Astrocyte of the cerebellum (primary cell): ENCODE results near the gene NISCH.

Experiments
- DNase-seq: peaks from one replicate; pipeline ENCODE4 v3.0.0-alpha.2; 2011; ENCODE audit warnings: low read depth
- H3K4me3 ChIP-seq: 2 replicates; pipeline ENCODE4 v1.5.1; 2011; ENCODE audit warnings: mild to moderate bottlenecking, low read depth, low read length, moderate library complexity
- CTCF ChIP-seq: IDR thresholded peaks from 2 replicates; pipeline ENCODE4 v1.5.1; 2012; ENCODE audit warnings: low read length, low read depth, moderate library complexity, mild to moderate bottlenecking; ENCODE audit errors: missing control alignments
- in situ Hi-C: cut with HindIII; loops from 2 replicates; pipeline ENCODE4 v1.10.0; 2017; ENCODE audit warnings: low sequenced_read_pairs

Gene NISCH

GRCh38 chr3:52504977-52505376 is 49.6 kb downstream of the NISCH start:
- no peak overlapping the region for H3K4me3 ChIP-seq
- in situ Hi-C loops = no loop called here
- no peak for DNase-seq
- TF ChIP-seq CTCF = no peak

DNA sequence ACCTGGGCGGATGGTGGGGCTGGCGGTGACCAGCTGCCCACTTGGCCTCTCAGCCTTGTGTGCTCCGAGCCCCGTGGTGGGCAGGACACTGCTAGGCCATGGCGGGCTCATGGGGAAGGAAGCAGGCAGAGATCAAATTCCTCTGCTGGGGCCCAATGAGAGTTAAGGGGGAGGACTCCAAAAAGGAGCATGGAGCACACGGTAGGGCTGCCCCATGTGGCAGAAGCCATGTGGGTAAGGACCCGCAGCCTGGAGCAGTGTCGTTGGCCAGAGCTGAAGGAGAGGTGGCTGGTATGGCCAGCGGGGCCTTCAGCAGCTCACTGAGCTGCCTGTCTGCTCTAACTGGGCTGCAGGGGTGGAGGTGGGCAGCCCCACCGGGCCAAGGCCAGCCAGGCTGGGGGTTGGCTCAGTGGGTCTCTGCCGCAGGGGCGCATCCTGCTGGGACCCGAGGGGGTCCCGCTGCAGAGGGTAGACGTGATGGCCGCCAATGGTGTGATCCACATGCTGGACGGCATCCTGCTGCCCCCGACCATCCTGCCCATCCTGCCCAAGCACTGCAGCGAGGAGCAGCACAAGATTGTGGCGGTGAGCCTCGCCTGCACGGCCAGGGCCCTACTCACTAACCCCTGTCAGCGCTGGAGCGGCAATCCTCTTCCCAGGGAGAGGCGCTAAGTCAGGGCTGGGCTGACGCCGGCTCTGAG is 51.0 kb downstream of the NISCH start:
- H3K4me3 ChIP-seq = no peak overlapping the region
- no peak for TF ChIP-seq CTCF
- no peak for DNase-seq
- in situ Hi-C loops = no loop called here

DNA sequence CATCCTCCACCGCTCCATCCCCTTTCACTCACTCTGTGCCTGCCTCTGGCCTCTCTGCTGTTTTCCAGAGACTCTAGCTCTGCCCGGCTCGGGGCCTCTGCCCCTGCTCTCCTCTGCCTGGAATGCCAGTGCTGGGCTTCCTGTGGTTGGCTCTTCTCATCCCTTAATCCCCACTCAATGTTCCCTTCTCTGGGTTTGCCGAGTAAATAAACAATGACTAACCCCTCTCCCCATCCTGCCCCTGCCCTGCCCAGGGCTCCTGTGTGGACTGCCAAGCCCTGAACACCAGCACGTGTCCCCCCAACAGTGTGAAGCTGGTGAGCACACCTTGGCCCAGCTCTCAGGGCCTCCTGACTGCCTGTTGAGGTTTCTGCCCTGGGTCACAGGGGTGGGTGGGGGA is 52.0 kb downstream of the NISCH start:
- TF ChIP-seq CTCF = no peak
- in situ Hi-C loops = no loop called here
- DNase-seq = no peak
- H3K4me3 ChIP-seq = no peak overlapping the region

GRCh38 chr3:52509753-52510328 is 54.4 kb downstream of the NISCH start:
- H3K4me3 ChIP-seq = no peak overlapping the region
- in situ Hi-C loops = no loop called here
- no peak for TF ChIP-seq CTCF
- no peak for DNase-seq

DNA sequence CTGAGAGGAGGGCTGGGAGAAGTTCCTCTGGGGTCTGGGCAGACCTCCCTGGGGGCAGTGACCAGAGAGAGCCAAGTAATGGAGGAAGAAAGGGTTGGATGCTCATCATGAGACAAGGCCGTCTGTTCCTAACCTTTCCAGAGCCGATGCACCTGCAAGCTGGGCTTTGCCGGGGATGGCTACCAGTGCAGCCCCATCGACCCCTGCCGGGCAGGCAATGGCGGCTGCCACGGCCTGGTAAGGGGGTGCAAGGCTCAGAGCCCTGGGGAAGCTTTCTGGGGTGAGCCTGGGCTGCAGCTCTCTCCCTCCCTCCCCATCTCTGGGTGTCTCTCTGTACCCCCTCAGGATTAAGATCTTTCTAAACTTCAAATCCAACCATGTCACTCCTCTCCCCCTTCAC is 56.1 kb downstream of the NISCH start:
- H3K4me3 ChIP-seq = no peak overlapping the region
- DNase-seq = no peak
- TF ChIP-seq CTCF = no peak
- in situ Hi-C loops = no loop called here

- DNase-seq = no peak
- no peak for TF ChIP-seq CTCF
- in situ Hi-C loops = no loop called here
- H3K4me3 ChIP-seq = no peak overlapping the region
These were observed 56.7 kb downstream of the NISCH start for GRCh38 chr3:52512105-52512504.
